SK-N-SH treated with all-trans-retinoic acid at 6 μM for 48 hours (cell line): ENCODE measurements around the gene CYFIP1.

Experiments
- ATAC-seq: fragments of 200-7000 bp; cut with Tn5 transposase; 3 replicates; pipeline ENCODE4 v1.9.1; 2020; ENCODE audit warnings: mild to moderate bottlenecking, moderate library complexity
- ARNTL ChIP-seq: fragments of 450-650 bp; formaldehyde crosslinking; IDR thresholded peaks from 2 replicates; pipeline ENCODE4 v1.5.0; 2020; ENCODE audit warnings: low read depth, mild to moderate bottlenecking, moderate library complexity, borderline replicate concordance
- BACH2 ChIP-seq: fragments of 250-450 bp; sonication (Bioruptor Pico); IDR thresholded peaks from 2 replicates; pipeline ENCODE4 v1.9.0; 2021; ENCODE audit warnings: mild to moderate bottlenecking, borderline replicate concordance
- CREB5 ChIP-seq: fragments of 250-450 bp; sonication (Bioruptor Pico); IDR thresholded peaks from 2 replicates; pipeline ENCODE4 v1.5.1; 2020; ENCODE audit warnings: low read depth, mild to moderate bottlenecking, moderate library complexity
- ESRRG ChIP-seq: fragments of 250-450 bp; sonication (Bioruptor Pico); IDR thresholded peaks from 2 replicates; pipeline ENCODE4 v1.6.1; 2021; ENCODE audit warnings: mild to moderate bottlenecking
- GLIS3 ChIP-seq: fragments of 250-450 bp; sonication (Bioruptor Pico); IDR thresholded peaks from 2 replicates; pipeline ENCODE4 v1.5.0; 2020; ENCODE audit warnings: mild to moderate bottlenecking, moderate library complexity
- ISL1 ChIP-seq: fragments of 250-450 bp; sonication (Bioruptor Pico); IDR thresholded peaks from 2 replicates; pipeline ENCODE4 v2.1.2; 2022; ENCODE audit warnings: mild to moderate bottlenecking, moderate library complexity
- PATZ1 ChIP-seq: fragments of 250-450 bp; sonication (Bioruptor Pico); IDR thresholded peaks from 2 replicates; pipeline ENCODE4 v1.8.0; 2020; ENCODE audit warnings: mild to moderate bottlenecking, moderate library complexity, borderline replicate concordance
- POU6F1 ChIP-seq: fragments of 250-450 bp; sonication (Bioruptor Pico); IDR thresholded peaks from 2 replicates; pipeline ENCODE4 v1.8.0; 2021; ENCODE audit warnings: low read depth, mild to moderate bottlenecking, moderate library complexity, borderline replicate concordance
- RARB ChIP-seq: fragments of 250-450 bp; sonication (Bioruptor Pico); IDR thresholded peaks from 2 replicates; pipeline ENCODE4 v1.8.0; 2021; ENCODE audit warnings: mild to moderate bottlenecking, moderate library complexity
- TCF4 ChIP-seq: fragments of 250-450 bp; sonication (Bioruptor Pico); IDR thresholded peaks from 2 replicates; pipeline ENCODE4 v1.8.0; 2021; ENCODE audit warnings: mild to moderate bottlenecking, moderate library complexity, borderline replicate concordance
- TOX ChIP-seq: fragments of 250-450 bp; sonication (Bioruptor Pico); IDR thresholded peaks from 2 replicates; pipeline ENCODE4 v1.8.0; 2021; ENCODE audit warnings: mild to moderate bottlenecking, moderate library complexity, borderline replicate concordance
- TSHZ2 ChIP-seq: fragments of 250-450 bp; sonication (Bioruptor Pico); IDR thresholded peaks from 2 replicates; pipeline ENCODE4 v1.5.0; 2020; ENCODE audit warnings: mild to moderate bottlenecking, moderate library complexity
- ZC3H10 ChIP-seq: fragments of 250-450 bp; sonication (Bioruptor Pico); IDR thresholded peaks from 2 replicates; pipeline ENCODE4 v1.5.1; 2021; ENCODE audit warnings: mild to moderate bottlenecking, moderate library complexity
- ZFP3 ChIP-seq: fragments of 250-450 bp; sonication (Bioruptor Pico); IDR thresholded peaks from 2 replicates; pipeline ENCODE4 v1.5.0; 2020; ENCODE audit warnings: mild to moderate bottlenecking, moderate library complexity
- ZNF70 ChIP-seq: fragments of 450-650 bp; formaldehyde crosslinking; IDR thresholded peaks from 2 replicates; pipeline ENCODE4 v1.5.0; 2020; ENCODE audit warnings: mild to moderate bottlenecking, moderate library complexity
- TF ChIP-seq, protein P1 (sequence below): fragments of 250-450 bp; sonication (Bioruptor Pico); IDR thresholded peaks from 2 replicates; pipeline ENCODE4 v1.5.1; 2021; ENCODE audit warnings: mild to moderate bottlenecking, moderate library complexity

The CYFIP1 gene

DNA sequence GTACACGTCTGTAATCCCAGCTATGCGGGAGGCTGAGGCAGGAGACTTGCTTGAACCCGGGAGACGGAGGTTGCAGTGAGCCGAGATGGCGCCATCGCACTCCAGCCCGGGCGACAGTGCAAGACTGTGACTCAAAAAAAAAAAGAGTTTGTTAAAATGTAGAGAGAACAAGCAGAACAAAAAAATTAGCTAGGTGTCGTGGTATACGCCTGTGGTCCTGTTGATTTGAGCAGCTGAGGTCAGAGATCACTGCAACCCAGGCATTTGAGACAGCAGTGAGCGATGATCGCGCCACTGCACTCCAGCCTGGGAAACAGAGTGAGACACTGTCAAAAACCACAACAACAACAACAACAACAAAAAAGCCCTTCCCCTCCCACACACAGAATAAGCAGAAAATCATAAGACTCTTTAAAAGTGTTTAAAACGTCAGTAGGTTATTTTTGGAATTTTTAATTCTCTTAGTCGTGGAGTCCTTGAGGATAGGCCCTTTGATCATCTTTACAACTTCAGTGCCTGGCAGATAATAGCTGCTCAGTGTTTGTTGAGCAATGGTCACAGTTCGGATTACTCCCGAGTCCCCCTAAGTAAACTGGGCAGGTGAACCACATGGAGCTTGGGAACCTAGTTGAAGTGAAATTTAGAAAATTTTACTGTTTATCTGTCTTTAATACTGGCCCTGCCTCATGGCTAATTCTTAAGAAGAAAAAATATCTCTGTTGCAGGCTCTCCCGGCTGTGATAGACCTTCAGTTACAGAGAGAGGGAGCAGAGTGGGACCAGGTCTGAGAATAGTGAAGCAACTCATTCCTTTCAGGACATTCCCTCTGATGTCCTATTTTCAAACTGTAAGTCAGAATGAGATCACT, 135.5 kb downstream of the CYFIP1 start:
- no peak for TF ChIP-seq ZC3H10

DNA sequence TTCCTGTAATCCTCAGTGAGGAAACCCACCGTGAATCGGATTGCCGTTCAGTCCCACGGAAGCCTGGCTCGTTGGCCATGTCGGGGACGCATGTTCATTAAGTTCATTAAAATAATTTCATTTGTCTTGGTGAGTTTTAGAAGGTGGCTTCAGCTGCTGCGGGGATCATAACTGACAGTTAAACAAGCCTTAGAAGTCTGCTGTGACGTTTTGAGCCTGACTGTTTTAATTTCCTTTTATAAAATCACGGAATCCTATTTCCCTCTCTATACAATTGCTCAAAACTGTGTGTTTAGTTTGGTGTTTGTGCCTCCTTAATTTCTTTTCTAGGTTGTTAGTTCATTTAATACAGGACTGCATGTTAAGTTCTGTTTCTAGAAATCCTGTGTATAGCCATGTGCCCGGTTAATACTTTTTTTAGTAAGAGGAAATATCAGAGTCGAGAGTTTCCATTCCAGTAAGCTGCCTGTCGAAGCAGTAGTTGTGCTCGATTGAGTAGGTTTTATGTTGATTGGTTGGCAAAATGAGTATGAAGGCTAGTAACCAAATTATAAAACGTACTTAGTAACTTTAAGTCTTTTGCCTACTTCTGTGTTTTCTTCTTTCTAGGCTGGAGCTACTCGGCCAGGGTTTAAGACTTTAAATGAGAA, 141.0 kb downstream of the CYFIP1 start:
- TF ChIP-seq PATZ1 (CRISPR knock-in tag) = no peak
- no peak for TF ChIP-seq TCF4 (CRISPR knock-in tag)
- no peak for TF ChIP-seq TOX (CRISPR knock-in tag)
- TF ChIP-seq RARB = no peak
- TF ChIP-seq CREB5 (CRISPR knock-in tag) = no peak
- ATAC-seq = 0 out of 3 replicates have a peak, but pooled peaks have one; percentile 3

More for the DNA sequence above, 135.5 kb downstream of the CYFIP1 start:
- no peak; the same call in 2 of the 3 replicates for ATAC-seq

DNA sequence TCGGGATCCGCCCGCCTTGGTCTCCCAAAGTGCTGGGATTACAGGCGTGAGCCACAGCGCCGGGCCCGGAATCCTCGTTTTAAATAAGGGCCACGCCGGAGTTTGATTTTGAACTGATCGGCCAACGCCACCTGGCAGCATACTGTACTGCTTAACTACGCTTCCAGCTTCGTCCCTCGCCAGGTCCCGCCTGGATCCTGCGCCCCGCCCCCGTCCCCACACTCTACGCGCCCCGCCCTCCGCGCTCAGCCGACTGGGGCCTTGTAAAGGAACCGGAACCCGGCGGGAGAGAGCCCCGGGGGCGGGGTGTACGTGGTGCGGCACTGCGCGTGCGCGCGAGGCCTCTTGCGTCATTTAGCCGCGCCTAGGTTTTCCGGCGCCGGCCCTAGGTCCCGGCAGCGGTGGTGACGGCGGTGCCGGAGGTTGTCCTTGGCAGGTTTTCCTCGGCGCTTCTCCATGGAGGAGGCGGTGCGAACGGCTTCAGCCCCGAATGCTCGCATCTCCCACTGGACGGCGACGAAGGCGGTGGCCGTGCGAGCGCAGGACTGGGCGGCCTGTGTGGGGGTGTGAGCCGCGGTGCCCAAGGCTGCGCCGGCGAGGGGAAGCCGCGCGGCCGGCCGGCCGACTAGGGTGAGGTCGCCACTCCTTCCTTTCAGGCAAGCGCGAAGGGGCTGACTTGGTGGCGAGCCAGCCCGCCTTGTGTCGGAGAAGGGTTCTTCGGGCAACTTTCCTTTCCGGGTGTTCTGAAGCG, 141.7 kb downstream of the CYFIP1 start, which contains the start of gene NIPA2:
Gene NIPA2 (plus strand): TSS at position 375 of the 751 bp plus-strand sequence. CDS start 13,066 bp downstream, outside the sequence.
- peak; percentile 98 for ATAC-seq
- no peak for TF ChIP-seq BACH2
- no peak for TF ChIP-seq ZNF70
- no peak for TF ChIP-seq TSHZ2 (CRISPR knock-in tag)
- no peak for TF ChIP-seq ARNTL (CRISPR knock-in tag)
- TF ChIP-seq ESRRG = no peak
- no peak for TF ChIP-seq GLIS3
- no peak for TF ChIP-seq RARB
- TF ChIP-seq ISL1 (CRISPR knock-in tag) = no peak
- TF ChIP-seq PATZ1 (CRISPR knock-in tag) = no peak
- no peak for TF ChIP-seq ZFP3 (CRISPR knock-in tag)
- no peak for TF ChIP-seq POU6F1 (CRISPR knock-in tag)
- TF ChIP-seq, protein P1, sequence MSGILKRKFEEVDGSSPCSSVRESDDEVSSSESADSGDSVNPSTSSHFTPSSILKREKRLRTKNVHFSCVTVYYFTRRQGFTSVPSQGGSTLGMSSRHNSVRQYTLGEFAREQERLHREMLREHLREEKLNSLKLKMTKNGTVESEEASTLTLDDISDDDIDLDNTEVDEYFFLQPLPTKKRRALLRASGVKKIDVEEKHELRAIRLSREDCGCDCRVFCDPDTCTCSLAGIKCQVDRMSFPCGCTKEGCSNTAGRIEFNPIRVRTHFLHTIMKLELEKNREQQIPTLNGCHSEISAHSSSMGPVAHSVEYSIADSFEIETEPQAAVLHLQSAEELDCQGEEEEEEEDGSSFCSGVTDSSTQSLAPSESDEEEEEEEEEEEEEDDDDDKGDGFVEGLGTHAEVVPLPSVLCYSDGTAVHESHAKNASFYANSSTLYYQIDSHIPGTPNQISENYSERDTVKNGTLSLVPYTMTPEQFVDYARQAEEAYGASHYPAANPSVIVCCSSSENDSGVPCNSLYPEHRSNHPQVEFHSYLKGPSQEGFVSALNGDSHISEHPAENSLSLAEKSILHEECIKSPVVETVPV (CRISPR knock-in tag) = no peak
